Smooth muscle cell (in vitro differentiated cells): Measurements from ENCODE around the gene TTC34. TPM values are rescaled to one million over a fixed set of nuclear protein-coding genes. Genes with fewer than 3 reads are reported as not detected.

Source experiments
- DNase-seq: peaks from one replicate; lab custom pipeline; 2025; ENCODE audit not compliant: unreplicated experiment; lab: John Stamatoyannopoulos, UW
- H2AFZ ChIP-seq: fragments of 200-600 bp; sonication (generic); 2 replicates; pipeline ENCODE4 v1.6.0; 2016; ENCODE audit warnings: antibody characterized with exemption, low read depth, mild to moderate bottlenecking
- H3F3A ChIP-seq: fragments of 200-600 bp; sonication (generic); 2 replicates; pipeline ENCODE4 v1.6.0; 2017; ENCODE audit warnings: antibody characterized with exemption, low read depth
- H3K27ac ChIP-seq: fragments of 200-600 bp; sonication (generic); 2 replicates; pipeline ENCODE4 v1.5.1; 2016; ENCODE audit warnings: low read depth, mild to moderate bottlenecking
- H3K27me3 ChIP-seq: fragments of 200-600 bp; sonication (generic); 2 replicates; pipeline ENCODE4 v1.6.1; 2016; ENCODE audit warnings: low read depth, mild to moderate bottlenecking
- H3K36me3 ChIP-seq: fragments of 200-600 bp; sonication (generic); 2 replicates; pipeline ENCODE4 v1.5.1; 2016; ENCODE audit warnings: low read depth
- H3K4me1 ChIP-seq: fragments of 200-600 bp; sonication (generic); 2 replicates; pipeline ENCODE4 v1.5.1; 2016; ENCODE audit warnings: low read depth
- H3K4me2 ChIP-seq: fragments of 200-600 bp; sonication (generic); 2 replicates; pipeline ENCODE4 v1.6.0; 2016; ENCODE audit warnings: mild to moderate bottlenecking
- H3K4me3 ChIP-seq: fragments of 200-600 bp; sonication (generic); 2 replicates; pipeline ENCODE4 v1.5.1; 2016; ENCODE audit warnings: mild to moderate bottlenecking
- H3K79me2 ChIP-seq: fragments of 200-600 bp; sonication (generic); 2 replicates; pipeline ENCODE4 v1.6.0; 2016; ENCODE audit warnings: low read depth, mild to moderate bottlenecking
- H3K9ac ChIP-seq: fragments of 200-600 bp; sonication (generic); 2 replicates; pipeline ENCODE4 v1.6.0; 2016; ENCODE audit warnings: low read depth
- H3K9me3 ChIP-seq: fragments of 200-600 bp; sonication (generic); replicated peaks from 2 replicates; pipeline ENCODE4 v1.5.1; 2016; ENCODE audit warnings: low read depth
- H4K20me1 ChIP-seq: fragments of 200-600 bp; sonication (generic); 2 replicates; pipeline ENCODE4 v1.6.0; 2016; ENCODE audit warnings: low read depth
- WGBS: methylation state at CpG from one replicate; pipeline ENCODE4 v1.1.7; 2016; ENCODE audit warnings: low lambda C conversion rate; 5-methylcytosine and 5-hydroxymethylcytosine counted together
- polyA plus RNA-seq: library from polyadenylated mRNA; unstranded; fragments of >200 nt; fragmentation: Nextera tagmentation; extraction: Ambion mirVana; gene quantifications from 2 replicates; pipeline ENCODE4 v1.2.1, GENCODE V29; 2016
- total RNA-seq: library from RNA; depleted of rRNA; stranded (reverse); fragments of >200 nt; gene quantifications from 2 replicates; pipeline ENCODE4 v1.2.3, GENCODE V29; 2014
- TF ChIP-seq, protein P1 (sequence below): fragments of 200-600 bp; sonication (generic); IDR thresholded peaks from 2 replicates; pipeline ENCODE4 v1.5.1; 2017; ENCODE audit warnings: borderline replicate concordance, mild to moderate bottlenecking, antibody characterized with exemption; ENCODE audit not compliant: insufficient read depth, poor library complexity, severe bottlenecking

The TTC34 gene
- total and polyA plus RNA-seq, 2 experiments from 2014 or later: 0.01 to 0.04 TPM

DNA sequence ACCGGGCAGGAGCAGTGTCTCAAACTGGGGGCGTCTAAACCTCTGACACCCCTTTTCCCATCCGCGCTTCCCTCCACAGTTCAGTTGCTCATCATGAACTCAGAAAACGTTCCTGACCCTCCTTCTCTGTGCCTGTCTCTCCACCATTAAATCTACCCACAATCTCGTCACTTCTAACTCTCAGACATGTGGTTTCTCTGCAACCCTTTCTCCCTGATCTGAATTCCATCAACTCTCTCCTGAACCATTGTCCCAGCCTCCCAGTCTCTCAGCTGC is 3.8 kb downstream of the TTC34 start:
- Histone ChIP-seq H3F3A (no peaks in the 10 kb centered on the region), H3K4me3 (no peak overlapping the region), H2AFZ (no peak overlapping the region), H3K9me3 (no peaks in the 10 kb centered on the region), H3K9ac (no peak overlapping the region), H3K79me2 (no peaks in the 10 kb centered on the region), H3K27me3 (no peaks in the 10 kb centered on the region), H3K4me1 (no peaks in the 10 kb centered on the region), H4K20me1 (no peaks in the 10 kb centered on the region), H3K4me2 (no peak overlapping the region), H3K27ac (no peak overlapping the region), H3K36me3 (no peaks in the 10 kb centered on the region)
- TF ChIP-seq, protein P1, sequence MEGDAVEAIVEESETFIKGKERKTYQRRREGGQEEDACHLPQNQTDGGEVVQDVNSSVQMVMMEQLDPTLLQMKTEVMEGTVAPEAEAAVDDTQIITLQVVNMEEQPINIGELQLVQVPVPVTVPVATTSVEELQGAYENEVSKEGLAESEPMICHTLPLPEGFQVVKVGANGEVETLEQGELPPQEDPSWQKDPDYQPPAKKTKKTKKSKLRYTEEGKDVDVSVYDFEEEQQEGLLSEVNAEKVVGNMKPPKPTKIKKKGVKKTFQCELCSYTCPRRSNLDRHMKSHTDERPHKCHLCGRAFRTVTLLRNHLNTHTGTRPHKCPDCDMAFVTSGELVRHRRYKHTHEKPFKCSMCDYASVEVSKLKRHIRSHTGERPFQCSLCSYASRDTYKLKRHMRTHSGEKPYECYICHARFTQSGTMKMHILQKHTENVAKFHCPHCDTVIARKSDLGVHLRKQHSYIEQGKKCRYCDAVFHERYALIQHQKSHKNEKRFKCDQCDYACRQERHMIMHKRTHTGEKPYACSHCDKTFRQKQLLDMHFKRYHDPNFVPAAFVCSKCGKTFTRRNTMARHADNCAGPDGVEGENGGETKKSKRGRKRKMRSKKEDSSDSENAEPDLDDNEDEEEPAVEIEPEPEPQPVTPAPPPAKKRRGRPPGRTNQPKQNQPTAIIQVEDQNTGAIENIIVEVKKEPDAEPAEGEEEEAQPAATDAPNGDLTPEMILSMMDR: no peak
- 84% methylated on average over 6 of the region's 6 CpGs for WGBS
- DNase-seq: no peak

DNA sequence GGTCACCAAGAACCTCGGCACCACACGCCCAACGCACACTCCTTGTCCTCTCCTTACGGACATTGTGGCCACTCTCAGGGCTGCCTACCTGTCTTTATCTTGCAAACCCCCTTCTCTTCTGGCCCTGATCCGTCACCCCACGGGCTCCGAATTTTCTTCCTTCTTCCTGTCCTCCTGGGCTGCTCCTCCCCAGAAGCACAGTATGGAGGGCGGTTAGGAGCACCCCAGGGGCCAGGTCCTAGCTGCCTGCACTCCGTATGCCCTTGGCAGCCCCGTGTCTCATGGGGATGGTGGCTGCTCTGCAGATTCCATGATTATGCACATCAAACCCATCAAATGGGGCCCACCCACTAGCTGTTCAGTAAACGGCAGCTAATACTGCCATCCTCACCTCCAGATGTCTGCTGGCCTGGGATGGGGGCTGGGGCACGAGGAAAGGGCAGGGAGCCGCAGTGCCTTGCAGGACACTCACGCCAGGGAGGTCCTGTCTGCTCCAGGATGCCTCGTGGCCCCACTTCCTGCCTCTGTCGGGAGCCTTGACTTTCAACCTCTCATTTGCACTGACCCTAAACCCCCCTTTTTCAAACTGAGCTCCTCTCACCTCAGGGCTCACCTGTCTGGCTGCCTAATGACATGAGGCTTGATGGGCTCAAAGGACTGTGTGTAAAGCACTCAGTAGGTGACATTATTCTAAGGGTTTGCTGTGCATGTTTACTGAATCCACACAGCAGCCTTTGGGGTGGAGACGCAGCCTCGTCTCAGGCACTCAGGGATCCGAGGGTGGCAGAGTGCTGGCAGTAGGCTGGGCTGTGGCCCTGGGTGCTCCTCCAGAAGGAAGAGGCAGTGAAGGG is 4.4 kb downstream of the TTC34 start:
- no peaks in the 10 kb centered on the region for H3K9me3 ChIP-seq
- H3F3A ChIP-seq: no peaks in the 10 kb centered on the region
- H3K9ac ChIP-seq: no peak overlapping the region
- H3K27ac ChIP-seq: no peak overlapping the region
- 87% methylated on average over 19 of the region's 19 CpGs for WGBS
- H3K36me3 ChIP-seq: no peaks in the 10 kb centered on the region
- H4K20me1 ChIP-seq: no peaks in the 10 kb centered on the region
- TF ChIP-seq, protein P1: no peak
- no peak overlapping the region for H2AFZ ChIP-seq
- no peak overlapping the region for H3K4me3 ChIP-seq
- no peaks in the 10 kb centered on the region for H3K4me1 ChIP-seq
- no peak overlapping the region for H3K4me2 ChIP-seq
- DNase-seq: no peak
- no peaks in the 10 kb centered on the region for H3K27me3 ChIP-seq
- no peaks in the 10 kb centered on the region for H3K79me2 ChIP-seq

DNA sequence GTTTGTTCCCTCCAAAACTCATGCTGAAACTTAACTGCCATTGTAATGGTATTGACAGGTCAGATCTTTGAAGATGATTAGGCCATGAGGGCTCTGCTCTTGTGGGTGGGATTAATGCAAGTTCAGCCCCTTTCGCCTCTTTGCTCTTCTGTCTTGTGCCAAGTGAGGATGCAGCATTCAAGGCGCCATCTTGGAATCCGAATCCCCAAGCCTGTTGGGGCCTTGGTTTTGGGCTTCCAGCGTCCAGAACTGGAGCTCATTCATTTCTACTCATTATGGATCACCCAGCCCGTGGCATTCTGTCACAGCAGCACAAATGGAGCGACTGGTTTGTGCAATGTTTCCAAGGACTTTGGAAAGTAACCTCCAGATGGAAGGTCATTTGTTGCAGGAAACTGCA is 5.6 kb downstream of the TTC34 start:
- Histone ChIP-seq H3F3A (no peaks in the 10 kb centered on the region), H3K27ac (no peak overlapping the region), H3K4me3 (no peak overlapping the region), H3K36me3 (no peaks in the 10 kb centered on the region), H3K9ac (no peak overlapping the region), H2AFZ (no peak overlapping the region), H3K79me2 (no peaks in the 10 kb centered on the region), H3K27me3 (no peaks in the 10 kb centered on the region), H3K9me3 (no peaks in the 10 kb centered on the region), H4K20me1 (no peaks in the 10 kb centered on the region), H3K4me1 (no peaks in the 10 kb centered on the region), H3K4me2 (no peak overlapping the region)
- DNase-seq: no peak
- TF ChIP-seq, protein P1: no peak
- WGBS: 60% methylated on average over 6 of the region's 6 CpGs
